NCI-H345 (cell line): Measurements from ENCODE around the gene NUCB2.
"Not testable (repeated sequence)": the region's sequence is repeated elsewhere in the genome, so short reads cannot be mapped to it uniquely, and the experiment has no call there.

Experiments
- DNase-seq: peaks from one replicate; lab custom pipeline; 2025; lab: John Stamatoyannopoulos, UW

The NUCB2 gene

DNA sequence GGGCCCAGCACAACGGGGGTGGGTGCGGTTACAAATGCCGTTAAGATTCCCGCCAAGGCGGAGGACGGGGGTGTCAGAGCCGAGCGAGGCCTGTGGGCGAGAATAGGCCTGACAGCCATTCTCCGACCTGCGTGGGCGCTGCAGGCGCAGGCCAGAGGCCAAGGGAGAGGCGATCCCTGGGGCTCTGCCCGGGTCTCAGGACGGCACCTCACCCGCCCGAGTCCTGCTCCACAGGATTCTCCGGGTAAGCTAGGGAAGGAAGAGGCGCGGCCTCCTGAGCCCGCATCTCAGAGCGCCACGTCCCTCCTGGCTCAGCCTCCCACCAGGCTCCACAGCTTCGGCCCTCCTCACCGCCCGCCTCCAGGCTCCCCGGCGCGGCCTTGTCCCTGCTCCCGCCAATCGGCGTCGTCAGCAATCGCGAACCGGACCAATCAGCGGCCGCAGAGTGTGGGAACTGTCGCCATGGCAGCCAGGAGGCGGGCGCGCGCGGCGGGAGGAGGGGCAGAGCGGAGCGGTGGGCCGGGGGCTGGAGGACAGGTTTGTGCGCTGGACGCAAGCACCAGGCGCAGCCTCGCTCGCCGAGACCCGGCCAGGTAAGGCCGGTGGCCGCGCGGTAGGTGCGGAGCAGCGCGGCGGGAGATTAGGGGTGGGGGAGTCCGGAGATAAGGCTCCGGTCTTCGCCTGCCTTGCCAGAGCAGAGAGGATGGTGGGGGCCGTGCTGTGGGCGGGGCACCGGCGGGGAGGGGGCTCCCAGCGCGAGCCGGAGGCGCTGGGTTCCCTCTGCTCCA lies at the start of gene NUCB2:
Gene NUCB2, plus strand, starts transcription at position 504 of the 788 bp plus-strand sequence. CDS start 18,585 bp downstream, outside the sequence.
- DNase-seq, result peak; percentile 99

DNA sequence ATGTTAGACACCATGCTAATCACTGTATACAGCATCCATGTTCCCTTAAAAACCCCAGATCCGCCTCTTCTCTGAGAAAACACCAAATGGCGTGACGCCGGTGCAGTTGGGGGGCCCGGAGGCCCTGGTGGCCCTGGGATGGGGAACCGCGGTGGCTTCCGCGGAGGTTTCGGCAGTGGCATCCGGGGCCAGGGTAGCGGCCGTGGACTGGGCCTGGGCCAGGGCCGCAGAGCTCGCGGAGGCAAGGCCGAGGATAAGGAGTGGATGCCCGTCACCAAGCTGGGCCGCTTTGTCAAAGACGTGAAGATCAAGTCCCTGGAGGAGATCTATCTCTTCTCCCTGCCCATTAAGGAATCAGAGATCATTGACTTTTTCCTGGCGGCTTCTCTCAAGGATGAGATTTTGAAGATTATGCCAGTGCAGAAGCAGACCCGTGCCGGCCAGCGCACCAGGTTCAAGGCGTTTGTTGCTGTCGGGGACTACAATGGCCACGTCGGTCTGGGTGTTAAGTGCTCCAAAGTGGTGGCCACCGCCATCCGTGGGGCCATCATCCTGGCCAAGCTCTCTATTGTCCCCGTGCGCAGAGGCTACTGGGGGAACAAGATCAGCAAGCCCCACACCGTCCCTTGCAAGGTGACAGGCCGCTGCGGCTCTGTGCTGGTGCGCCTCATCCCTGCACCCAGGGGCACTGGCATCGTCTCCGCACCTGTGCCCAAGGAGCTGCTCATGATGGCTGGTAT lies 48.2 kb upstream of the NUCB2 start:
- DNase-seq, result not testable (repeated sequence)

DNA sequence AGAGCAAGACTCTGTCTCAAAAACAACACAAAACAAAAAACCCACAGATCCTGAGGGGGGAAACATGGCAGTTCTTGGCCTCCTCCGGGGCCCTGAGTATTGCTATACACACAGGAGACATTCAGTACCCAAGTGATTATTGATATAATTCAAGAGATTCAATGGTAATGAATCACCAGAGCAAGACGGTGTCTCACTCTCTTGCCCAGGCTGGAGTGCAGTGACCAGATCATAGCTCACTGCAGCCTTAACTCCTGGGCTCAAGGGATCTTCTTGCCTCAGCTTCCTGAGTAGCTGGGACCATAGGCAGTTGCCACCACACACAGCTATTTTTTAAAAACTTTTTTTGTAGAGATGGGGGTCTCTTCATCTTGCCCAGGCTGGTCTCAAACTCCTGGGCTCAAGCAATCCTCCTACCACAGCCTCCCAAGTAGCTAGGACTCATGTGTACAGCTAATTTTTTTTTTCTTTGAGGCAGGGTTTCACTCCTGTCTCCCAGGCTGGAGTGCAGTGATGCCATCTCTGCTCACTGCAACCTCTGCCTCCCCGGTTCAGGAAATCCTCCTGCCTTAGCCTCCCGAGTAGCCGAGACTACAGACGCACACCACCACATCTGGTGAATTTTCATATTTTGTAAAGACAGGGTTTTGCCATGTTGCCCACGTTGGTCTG lies 46.9 kb upstream of the NUCB2 start:
- no peak for DNase-seq

DNA sequence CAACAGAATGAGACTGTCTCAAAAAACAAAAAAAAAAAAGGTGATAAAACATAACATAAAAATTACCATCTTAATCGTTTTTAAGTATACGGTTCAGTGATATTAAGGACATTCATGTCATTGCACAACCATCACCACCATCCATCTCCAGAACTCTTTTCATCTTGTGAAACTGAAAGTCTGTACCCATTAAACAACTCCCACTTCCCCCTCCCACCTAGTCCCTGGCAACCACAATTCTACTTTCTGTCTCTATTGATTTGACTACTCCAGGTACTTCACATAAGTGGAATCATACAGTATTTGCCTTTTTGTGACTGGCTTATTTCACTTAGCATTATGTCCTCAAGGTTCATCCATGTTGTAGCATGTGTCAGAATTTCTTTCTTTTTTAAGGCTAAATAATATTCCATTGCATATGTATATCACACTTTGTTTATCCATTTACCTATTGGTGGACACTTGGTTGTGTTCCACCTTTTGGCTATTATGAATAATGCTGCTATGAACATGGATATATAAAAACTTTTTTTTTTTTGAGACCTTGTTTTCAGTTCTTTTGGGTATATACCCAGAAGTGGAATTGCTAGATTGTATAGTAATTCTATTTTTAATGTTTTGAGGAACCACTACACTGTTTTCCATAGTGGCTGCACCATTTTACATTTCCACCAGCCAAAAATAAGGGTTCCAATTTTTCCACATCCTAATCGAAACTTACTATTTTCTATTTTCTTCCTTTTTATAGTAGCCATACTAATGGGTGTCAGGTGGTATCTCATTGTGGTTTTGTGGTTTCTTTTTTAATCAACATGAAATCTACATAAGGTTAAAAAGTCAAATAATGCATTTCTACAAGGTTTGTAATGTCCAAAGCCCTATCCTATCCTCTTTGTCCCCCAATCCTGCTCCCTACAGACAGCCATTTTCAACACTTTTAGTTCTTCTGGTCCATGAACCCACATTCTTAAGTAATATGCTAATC lies 45.4 kb upstream of the NUCB2 start:
- DNase-seq, result no peak

DNA sequence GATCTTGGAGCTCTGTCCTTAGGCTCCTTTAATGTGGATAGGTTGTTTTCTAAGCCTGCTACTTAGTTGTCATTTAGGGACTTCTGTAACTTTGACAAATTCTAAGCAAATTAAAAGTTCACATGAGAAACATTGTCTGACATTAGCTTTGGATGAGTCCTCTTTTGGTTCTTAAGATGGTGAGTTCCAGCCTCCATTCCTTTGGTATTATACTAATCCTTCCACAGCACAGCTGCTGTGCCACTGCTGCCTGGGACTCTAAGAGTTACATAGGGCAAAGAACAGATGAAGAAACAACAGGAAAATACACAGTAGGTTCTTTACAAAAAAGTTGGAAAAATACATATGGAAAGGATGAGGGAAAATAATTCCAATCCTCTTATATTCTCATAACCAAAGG lies 43.4 kb upstream of the NUCB2 start:
- DNase-seq, result no peak

DNA sequence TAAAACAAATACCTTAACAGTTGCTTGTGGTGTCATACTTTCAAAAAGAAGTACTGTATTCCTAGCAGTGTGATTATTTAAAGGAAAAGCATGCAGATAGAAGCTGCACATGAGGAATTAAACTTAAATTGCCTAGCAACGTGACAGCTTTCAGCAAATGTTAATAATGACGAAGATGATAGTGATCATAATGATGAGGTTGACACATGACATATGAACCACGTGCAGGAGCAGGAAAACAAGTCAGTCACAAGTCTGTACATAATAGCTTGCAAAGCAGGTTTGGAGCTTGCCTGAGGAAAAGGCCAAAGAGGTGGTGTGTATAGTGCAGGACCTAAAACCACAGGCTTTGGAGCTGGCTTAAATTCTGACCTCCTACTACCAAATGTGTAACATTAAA lies 38.2 kb upstream of the NUCB2 start:
- no peak for DNase-seq

DNA sequence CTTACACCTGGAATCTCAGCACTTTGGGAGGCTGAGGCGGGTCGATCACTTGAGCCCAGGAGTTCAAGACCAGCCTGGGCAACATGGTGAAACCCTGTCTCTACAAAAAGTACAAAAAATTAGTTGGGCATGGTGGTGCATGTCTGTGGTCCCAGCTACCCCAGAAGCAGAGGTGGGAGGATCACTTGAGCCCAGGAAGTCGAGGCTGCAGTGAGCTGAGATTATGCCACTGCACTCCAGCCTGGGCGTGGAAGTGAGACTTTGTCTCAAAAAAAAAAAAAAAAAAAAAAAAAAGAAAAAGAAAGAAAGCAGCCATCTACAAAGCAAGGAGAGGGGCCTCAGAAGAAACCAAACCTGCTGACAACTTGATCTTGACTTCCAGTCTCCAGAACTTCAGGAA lies 36.6 kb upstream of the NUCB2 start:
- DNase-seq, result not testable (repeated sequence)

DNA sequence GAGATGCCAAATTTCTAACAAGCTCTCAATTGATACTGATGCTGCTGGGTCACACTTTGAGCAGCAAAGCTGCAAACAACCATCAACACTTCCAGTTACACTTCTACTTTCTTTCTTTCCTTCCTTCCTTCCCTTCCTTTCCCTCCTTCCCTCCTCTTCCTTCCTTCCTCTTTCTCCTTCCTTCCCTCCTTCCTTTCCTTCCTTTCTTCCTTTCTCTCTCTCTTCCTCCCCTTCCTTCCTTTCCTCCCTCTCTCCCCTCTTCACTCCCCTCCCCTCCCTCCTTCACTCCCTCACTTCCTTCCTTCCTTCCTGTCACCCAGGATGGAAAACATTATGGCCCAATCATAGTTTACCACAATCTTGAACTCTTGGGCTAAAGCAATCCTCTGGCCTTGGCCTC lies 35.8 kb upstream of the NUCB2 start:
- no peak for DNase-seq

DNA sequence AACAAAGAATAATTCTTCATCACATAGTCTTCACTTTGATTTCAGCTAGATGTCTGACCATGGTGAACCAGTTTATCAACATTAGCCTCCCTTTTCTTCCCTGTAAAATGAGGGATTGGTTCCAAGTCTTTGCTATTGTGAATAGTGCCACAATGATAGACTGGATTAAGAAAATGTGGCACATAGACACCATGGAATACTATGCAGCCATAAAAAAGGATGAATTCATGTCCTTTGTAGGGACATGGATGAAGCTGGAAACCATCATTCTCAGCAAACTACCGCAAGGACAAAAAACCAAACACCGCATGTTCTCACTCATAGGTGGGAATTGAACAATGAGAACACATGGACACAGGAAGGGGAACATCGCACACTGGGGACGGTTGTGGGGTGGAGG lies 33.6 kb upstream of the NUCB2 start:
- DNase-seq, result not testable (repeated sequence)

DNA sequence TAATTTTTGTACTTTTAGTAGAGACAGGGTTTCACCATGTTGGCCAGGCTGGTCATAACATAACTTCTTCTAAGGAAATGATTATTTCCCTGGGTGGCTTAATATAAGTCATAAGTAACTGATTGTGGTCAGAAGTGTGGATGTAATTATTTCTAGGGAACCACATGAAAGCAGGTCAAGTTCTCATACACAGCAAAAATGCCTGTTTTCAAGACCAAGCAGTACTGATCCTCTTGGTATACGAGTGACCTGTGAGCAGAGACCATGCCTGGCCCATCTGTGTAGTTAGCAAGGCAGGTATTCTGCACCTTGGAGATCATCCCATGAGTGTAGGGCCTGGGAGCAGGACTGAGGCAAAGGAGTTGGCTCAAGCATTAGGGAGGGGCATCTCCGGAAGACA lies 32.5 kb upstream of the NUCB2 start:
- DNase-seq, result no peak

DNA sequence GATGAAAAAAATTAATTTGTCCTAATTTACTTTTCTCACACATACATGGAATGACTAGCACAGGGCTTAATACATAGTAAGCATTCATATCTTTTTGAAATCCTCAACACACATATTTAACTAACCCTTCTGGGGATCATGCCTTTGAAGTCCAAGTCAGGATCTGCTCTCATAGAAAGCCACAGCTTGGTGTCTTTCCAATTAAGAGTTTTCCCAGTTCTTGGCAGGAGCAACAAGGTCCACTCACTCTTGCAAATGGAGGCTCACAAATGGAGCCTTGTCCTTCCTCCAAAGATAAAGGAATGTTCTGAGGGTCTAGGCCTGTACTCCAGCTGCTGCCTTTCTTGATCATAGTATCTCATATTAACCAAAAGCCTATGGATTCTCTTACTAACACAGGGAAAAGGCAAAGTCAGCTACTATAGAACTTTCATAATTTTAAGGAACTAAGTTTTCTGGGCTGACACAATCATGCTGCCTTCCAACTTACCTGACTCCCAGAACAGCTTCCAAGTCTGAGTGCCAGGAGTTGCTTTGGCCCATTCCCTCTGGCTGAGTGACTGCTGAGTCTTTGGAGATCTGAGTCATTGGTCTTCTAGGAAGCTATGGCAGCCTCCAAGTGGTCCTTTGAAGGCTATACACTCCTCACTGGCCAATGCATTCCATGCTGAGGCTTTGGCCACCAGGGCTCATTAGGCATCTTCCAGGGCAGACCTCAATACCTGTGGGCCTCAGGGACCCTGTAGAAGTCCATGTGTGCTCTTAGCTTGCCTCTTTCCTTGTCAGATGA lies 25.8 kb upstream of the NUCB2 start:
- no peak for DNase-seq

DNA sequence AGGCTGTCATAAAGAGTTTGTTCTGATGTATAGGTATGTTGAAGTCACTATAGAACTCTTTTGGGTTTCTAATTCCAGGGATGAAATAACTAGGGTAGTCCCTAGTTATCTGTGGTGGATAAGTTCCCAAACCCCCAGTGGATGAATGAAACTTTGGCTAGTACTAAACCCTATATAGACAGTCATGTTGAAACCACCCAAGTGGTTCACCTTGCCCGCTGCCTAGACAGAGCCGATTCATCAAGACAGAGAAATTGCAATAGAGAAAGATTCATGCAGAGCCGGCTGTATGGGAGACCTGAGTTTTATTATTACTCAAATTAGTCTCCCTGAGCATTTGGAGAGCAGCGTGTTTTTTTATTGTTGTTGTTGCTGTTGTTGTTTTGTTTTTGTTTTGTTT lies 23.8 kb upstream of the NUCB2 start:
- no peak for DNase-seq

DNA sequence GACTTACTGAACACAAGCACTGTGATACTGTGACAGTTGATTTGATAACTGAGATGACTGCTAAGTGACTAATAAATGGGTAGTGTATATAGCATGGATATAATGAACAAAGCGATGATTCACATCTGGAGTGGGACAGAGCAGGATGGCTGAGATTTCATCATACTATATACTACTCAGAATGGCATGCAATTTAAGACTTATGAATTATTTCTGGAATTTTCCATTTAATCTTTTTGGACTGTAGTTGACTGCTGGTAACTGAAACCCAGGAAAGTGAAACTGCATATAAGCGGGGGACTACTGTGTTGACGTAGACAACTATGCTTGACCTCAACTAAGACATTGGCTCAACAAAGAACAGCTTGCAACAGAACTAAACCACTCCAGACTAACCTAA lies 20.0 kb upstream of the NUCB2 start:
- DNase-seq, result no peak

DNA sequence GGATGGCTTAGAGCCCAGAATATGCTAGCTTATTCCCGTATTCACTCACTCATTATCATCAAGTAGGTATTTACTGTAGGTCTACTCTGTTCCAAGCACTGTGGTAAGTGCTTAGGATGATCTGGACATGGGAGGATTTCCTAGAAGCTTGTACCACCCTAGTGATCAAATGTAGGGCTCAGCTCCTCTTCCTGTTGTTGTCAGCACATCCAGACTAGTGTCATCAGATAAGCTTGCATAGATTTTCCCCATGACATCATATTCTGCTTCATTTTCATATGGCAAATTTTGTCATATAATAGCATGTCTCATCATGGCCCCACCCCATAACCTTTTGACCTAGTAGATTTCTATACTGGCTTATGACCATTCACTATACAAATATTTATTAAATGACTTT lies 19.3 kb upstream of the NUCB2 start:
- DNase-seq, result no peak

DNA sequence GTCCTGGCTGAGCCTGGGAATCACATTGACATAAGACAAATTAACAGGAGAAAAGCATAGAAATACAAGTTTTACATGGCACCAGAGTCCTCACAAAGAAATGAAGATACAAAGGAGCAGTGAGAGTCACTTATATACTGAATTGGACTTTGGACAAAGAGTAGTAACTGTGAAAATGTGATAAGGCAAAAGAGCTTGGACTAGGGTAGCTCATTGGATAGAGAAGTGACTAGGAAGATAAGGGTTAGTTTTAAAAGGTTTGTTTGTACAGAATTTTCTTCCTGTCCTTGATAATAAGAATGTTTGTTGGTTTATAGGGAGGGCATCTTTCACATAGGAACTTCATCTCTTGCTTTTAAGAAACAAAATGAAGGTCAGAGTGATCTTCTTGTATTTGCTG lies 17.9 kb upstream of the NUCB2 start:
- no peak for DNase-seq

DNA sequence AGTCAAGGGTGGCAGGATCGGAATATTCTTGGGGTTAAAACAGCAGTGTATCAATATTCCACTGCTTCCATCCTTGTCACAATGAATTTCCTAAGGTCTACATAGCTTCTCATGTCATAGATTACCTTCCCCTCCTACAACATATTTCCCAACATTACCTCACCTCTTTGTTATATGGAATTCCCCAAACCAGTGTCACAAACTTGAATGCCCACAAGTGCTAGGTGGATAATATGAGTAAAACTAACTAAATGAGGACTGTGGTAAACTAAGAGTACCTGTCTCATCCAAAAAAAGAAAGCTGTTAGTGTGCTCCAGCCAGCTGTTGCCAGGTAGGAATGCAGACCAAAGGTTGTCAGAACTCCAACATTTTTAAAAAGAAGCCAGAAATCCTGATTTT lies 17.0 kb upstream of the NUCB2 start:
- DNase-seq, result no peak

DNA sequence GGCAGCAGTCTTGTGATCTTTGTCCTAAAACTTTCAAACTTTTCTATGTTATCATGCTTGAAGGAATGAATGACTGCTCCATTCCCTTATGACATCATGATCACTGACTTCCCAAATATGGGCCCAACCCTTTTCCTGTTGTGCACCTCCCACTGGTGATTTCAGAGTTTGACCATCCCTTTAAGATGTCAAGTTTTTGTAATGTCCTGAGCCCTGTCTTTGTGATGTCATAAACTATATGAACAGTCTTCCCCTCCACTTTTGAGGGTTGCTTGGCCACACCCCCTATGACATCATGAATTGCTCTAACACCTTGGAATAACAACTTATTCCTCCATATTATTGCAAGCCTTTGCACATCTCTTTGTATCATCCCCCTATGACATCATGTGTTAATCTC lies 16.5 kb upstream of the NUCB2 start:
- DNase-seq, result no peak

DNA sequence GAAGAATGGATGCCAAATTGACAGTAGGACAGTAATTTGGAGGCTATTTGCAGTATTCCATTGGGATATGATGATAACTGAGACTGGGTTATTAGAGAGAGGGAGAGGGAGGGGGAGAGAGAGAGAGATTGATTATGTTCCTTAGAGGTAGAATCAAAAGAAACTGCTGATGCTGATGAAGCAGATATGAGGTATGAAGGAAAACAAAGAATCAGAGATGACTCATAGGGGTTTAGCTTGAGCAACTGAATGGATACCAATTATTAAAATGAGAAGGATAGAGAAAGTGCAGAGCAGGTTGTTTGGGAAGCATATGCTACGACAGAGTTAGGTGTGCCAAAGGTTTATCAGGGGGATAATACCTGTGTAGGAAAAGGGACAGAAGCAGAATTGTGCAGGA lies 12.8 kb upstream of the NUCB2 start:
- no peak for DNase-seq

DNA sequence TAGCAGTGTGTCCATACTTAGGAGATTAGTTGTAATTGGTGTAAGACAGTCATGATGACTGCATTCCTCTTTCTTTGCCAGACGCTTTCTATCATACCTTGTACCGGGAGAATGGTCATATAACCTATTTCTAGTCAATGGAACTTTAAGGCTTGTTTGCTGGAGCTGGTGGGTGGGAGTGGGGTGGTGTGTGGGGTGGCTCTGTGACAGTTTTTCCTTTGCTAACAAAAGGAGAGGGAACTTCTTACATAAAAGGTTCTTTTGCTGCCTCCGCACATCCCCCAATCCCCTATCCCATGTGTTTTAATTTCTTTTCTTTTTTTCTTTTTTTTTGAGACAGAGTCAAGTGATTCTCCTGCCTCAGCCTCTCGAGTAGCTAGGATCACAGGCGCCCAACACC lies 9.8 kb upstream of the NUCB2 start:
- DNase-seq, result no peak

DNA sequence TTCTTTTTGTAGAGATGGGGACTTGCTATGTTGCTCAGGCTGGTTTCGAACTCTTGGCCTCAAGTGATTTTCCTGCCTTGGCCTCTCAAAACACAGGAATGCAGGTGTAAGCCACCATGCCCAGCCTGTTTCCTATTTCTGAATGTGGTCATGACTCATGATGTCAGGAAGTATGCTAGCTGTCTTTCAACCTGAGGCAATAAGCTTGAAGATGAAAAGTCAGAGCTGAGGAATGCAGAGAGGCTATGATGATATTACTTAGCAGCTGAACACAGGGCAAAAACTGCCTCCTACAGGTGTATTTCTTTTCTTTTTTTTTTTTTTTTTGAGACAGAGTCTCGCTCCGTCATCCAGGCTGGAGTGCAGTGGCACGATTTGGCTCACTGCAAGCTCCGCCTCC lies 9.0 kb upstream of the NUCB2 start:
- no peak for DNase-seq

DNA sequence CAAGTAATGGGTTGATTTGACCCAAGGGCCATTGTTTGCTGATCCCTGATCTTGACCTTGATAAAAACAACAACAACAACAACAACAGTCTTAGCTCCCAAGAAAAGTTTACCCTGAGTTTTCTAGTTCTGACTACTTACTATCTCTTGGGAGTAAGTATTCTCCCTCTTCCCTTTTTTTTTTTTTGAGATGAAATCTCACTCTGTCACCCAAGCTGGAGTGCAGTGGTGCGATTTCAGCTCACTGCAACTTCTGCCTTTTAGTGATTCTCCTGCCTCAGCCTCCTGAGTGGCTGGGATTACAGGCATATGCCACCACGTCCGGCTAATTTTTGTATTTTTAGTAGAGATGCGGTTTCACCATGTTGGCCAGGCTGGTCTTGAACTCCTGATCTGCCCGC lies 8.0 kb upstream of the NUCB2 start:
- not testable (repeated sequence) for DNase-seq
